CD4-positive, alpha-beta T cell treated with Interferon gamma for 1 hour (primary cell): ENCODE data around the gene SLC7A14.

ENCODE experiments used
- DNase-seq: peaks from one replicate; pipeline ENCODE4 v3.0.0-alpha.2; 2020

Gene SLC7A14

DNA sequence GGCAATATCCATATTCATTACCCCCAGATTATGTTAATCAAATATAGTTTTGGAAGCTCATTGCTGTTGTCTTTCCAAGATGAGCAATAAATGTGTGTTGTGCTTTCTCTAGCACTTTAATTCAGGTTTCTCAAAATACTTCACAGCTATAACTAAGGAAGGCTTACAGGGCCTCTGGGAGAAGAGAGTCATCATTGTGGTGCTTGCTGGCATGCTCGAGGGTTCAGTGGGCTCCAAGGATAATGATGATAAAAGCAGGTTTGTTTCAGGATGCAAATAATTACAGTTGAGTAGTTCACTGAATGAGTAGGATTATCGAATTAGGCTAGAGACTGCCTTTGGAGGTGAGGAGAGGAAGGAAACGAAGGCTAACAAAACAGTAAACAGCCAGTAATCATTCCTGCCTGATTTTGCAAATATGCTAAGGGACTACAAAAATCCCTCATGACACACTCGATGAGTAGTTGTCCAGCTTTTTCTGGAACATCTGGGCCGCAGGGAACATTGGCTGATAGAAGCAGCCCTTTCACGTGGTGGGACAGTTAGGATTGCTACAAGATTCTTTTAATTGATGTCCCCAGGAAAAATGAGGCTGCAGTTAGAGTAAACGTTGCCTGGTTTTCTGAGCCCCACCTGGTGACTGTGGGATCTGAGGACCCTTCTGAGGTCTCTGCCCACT, 54.1 kb downstream of the SLC7A14 start:
- DNase-seq = no peak

DNA sequence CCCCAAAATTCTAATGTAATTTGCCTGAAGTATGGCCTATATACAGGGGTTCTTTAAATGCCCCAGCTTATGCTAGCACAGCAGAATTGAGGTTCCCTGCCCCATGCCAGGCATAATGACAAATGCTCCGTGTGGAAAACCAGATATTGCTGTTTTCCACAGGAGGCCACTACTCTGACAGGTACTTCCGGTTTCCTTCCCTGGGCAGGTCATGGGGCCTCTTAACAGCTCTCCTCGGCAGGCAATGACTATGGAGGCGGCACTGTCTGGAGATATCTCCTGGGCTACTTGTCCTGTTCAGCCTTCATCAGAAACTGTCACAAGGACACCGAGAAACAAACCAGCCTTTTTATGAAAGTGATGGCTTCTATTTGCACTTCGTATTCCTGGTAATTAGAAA, 54.8 kb downstream of the SLC7A14 start:
- DNase-seq = no peak

DNA sequence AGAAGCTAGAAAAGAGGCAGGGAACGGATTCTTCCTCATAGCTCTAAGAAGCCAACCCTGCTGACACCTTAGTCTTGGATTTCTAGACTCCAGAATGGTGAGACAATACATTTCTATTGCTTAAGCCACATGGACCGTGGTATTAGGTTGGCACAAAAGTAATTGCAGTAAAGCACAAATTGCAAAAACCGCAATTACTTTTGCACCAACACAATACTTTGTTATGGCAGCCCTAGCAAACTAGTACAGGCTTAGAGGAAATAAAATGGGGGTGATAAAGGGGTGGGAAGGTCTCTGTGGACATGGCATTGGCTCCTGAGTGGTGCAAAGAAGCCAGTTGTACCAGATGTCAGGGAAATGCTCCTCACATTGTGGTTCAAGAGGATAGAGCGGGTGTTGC, 56.0 kb downstream of the SLC7A14 start:
- DNase-seq = no peak

- DNase-seq = no peak
These were observed 56.5 kb downstream of the SLC7A14 start for GRCh38 chr3:170529346-170529745.

DNA sequence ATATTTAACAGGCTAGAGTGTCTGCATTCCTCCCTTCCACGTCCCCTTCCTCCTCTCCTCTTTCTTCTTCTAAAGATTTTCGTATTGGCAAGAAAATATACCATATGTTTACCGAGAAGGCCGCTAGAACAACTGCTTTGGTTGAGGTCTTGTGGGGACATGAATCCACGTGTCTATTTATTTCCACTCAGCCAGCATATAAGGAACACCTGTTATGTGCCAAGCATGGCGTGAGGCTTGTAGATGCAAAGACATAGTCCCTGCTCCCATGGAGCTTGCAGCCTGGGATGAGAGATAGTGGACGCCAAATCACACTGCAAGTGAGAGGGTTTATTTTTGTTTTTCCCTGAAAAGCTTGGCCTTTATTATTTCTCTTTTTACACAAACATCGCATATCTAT, 57.1 kb downstream of the SLC7A14 start:
- DNase-seq = no peak

DNA sequence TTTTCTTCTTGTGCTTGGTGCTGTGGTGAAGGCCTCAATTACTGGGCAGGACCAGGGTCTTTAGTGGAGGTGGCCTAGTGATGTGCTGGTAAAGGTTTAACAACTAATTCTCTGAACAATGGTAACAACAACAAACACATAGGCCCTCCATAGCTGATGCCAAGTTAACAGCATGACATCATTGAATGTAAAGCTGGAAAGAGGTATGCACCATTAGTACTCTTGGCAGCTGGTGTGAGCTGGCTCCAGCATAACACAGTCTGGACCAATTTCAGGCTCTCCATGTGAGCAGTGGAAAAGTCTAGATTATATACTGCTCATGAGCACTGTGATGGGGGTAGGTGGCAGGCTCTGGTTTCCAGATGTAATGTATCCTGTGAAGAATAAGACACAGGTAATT, 61.8 kb downstream of the SLC7A14 start:
- DNase-seq = no peak

DNA sequence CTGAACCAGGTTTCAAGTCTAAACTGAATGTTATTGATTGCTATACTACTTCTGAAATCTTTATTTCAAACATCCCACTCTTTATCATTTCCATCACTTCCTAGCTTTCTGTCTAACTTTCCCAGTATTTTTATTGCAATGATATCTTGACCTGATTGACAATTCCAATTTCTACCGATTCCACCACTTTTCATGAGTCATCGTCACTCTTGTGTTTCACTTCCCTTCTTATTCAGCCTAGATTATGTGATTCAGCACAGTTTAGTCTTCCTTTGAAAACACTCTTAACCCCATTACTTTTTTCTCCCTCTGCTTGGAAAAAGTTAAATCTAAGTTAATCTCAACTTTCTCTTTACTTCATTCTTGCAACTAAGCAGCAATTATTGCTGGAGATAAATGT, 62.6 kb downstream of the SLC7A14 start:
- no peak for DNase-seq

- DNase-seq = no peak
These were observed 63.7 kb downstream of the SLC7A14 start for GRCh38 chr3:170522201-170522600.

DNA sequence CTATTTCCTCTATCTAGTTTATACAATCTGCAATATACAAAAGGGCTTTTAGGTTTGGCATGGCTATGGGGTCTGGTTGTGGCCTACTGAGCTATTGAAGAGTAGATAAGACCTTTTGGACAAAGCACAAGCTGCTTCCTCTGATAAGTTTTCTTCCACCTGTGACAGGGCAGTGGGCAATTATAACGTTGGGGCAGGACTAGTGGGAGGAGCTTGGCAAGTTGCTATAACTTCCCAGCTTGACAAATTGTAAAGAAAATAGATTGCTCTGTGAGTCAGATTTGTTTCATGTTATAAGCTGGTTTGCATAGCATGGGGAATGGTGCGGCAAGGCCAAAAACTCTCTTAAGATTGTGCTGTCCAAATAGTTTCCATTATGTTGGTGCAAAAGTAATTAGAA, 64.9 kb downstream of the SLC7A14 start:
- DNase-seq = no peak

GRCh38 chr3:170517242-170517945, 68.5 kb downstream of the SLC7A14 start:
- no peak for DNase-seq

DNA sequence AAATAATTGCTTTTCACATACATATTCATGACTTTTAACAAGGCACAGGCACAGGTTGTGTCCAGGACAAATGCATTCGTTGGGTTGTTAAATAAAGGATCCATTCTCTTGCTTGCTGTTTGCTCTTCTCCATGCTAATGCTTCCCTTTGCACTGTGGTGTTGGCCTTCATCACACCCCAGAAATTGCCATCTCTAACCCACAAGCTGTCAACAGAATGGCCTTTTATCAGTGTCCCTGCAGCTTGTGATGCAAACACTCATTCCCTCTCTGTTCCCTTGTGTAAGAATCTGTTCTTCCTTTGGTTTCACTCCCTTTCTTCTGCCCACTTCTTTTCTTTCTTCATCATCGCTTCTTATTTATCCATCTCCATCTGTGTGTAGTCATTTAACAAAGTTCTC, 72.2 kb downstream of the SLC7A14 start:
- DNase-seq = no peak

DNA sequence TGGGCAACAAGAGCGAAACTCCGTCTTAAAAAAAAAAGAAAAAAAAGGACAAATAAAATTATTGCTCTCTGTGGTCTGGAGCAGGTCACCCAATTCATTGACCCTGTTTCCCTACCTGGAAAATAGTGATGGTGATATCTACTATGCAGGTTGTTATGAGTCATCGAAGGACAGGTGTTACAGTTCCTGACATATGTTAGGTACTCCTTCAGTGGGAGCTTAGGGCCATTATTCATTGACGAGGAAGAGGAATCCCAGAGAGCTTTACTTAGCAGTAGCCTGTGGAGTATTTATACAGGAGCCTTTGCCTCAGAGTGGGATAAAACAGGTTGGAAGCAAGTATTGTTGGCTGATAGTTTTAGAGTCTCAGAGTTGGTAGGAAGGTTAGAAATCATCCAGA, 74.5 kb downstream of the SLC7A14 start:
- DNase-seq = no peak

- no peak for DNase-seq
These were observed 77.0 kb downstream of the SLC7A14 start for GRCh38 chr3:170508839-170509238.

DNA sequence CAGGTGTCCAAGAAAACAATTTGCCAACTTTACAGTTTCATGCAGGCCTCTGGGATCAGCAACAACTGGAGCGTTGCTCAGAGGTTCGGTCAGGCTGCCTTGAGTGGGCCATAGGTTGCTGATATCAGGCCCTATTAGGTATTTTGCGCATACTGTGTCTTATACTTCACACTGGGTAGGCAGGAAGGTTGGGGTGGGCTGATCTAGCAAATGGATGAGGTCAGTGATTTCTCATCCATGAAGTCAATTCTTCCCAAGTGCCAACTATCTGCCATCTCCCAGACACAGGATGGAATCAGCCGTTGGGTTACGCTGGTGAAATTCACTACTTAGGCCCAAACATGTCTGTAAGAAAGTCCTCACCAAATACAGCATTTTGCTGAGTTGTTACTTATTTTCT, 77.6 kb downstream of the SLC7A14 start:
- no peak for DNase-seq

- no peak for DNase-seq
These were observed 78.8 kb downstream of the SLC7A14 start for GRCh38 chr3:170507063-170507462.

DNA sequence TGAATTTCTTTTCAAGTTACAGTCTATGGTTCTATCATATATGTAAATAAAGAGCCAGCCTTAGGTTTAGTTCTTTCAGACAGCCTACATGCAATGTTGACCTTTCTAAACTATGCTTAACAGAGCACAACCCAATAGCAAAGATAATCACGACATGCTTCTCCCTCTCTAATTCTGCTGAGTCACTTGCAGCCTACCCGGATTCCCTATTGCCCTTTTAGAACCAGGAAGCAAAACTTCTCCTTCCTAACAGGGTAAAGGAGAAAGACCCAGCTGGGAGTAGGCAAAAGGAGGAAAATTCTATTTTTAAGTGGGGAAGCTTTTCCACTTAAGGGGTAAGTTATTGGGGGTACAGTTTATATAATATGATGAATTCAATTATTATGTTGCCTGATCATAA, 79.3 kb downstream of the SLC7A14 start:
- no peak for DNase-seq

GRCh38 chr3:170502297-170502696, 83.6 kb downstream of the SLC7A14 start:
- no peak for DNase-seq

DNA sequence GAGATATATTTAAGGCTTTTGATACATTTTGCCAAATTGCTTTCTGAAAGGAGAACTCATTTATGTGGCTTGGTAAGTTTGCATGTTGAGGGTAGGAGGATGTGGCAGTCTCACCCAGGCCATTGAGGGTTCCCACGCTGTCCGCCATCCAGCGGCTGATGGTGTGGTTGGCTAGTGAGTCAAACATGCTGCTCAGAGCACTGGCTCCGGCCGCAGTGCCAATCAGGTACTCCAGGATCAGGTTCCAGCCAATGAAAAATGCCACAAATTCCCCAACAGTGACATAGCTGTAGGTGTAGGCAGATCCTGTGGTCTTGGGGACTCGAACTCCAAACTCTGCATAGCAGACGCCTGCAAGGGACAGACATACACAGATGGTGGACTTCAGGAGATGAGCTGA, 84.9 kb downstream of the SLC7A14 start:
- DNase-seq = no peak

DNA sequence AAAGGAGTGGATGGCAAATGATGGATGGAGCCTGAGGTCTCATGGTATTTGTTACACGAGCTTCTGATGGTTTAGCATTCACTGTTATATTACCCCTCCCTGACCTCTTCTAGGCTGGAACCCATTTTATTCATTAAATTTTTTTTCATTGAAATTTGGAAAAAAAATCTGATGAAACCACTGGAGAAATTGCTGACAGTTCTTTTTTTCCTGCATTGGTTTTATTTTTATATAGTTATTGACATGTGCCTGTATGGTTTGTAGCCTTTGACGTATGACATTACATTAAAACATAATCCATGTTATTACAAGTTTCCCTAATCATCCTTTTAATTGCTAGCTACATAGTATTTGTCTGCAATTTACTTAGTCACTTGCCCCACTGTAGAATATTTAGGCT, 85.4 kb downstream of the SLC7A14 start:
- DNase-seq = no peak

DNA sequence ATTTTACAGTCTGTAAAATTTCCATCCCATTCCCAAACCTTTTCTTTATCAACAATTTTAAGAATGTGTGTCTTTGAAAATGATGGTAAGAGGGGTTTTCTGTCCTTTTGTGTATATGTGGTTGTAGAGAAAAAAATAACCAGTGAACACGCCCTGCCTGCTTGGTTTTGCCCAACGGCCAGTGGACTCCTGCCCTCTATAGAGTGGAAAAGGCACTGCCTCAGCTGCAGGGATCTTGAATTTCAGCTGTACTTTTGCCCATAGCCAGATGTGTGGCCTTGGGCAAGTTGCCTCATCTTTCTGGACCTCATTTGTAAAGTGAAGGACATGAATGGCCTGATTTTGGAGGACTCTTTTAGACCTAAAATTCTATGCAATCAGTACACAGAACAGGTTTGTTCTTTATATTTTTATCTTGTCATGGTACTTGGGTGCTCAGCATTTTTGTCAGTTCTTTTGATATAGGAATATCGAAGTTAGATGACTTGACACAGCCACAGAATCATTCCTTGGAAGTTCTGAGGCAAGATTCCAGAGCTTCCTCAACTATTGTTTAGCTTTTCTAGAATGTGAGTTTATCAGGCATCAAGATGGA, 86.2 kb downstream of the SLC7A14 start:
- no peak for DNase-seq

DNA sequence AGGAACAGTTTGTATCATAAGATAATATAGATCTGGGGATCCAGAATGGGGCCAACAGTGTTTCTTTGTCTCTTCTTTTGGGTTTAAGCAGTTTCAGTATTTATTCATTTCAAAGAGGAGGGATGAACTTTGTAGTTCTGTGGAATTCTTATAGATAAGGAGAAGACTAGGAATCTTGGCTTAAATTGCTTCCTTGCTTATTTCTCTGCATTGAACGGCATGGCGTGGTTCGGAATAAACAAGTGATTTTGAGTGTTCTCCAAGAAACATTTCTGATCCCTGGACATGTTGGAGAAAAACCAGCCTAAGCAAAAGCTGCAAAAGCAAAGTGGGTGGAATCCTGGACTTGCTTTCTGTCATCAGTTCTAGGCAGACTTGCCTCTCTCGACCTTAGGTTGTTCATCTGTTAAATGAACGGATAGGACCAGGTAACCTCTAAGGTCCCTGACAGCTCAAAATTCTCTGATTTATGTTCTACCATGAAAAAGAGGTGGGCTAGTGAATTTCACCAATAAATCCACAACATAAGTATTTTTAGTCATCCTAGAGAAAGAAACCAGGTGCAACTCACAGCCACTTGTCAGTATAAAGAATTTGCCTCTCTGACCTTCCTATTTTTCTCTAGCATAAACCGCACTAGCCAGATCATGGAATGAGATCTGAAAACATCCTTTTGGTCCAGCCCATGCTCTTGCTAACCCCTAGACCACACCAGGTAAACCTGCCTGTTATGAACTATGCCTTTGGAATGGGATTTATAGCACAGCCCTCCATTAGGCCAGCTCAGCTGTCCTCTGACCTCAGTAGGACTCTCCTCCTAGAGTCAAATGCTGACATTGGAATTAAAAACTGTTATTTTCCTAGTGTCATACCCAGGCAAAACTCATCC, 88.4 kb downstream of the SLC7A14 start:
- no peak for DNase-seq

- DNase-seq = no peak
These were observed 89.1 kb downstream of the SLC7A14 start for GRCh38 chr3:170496868-170497140.

DNA sequence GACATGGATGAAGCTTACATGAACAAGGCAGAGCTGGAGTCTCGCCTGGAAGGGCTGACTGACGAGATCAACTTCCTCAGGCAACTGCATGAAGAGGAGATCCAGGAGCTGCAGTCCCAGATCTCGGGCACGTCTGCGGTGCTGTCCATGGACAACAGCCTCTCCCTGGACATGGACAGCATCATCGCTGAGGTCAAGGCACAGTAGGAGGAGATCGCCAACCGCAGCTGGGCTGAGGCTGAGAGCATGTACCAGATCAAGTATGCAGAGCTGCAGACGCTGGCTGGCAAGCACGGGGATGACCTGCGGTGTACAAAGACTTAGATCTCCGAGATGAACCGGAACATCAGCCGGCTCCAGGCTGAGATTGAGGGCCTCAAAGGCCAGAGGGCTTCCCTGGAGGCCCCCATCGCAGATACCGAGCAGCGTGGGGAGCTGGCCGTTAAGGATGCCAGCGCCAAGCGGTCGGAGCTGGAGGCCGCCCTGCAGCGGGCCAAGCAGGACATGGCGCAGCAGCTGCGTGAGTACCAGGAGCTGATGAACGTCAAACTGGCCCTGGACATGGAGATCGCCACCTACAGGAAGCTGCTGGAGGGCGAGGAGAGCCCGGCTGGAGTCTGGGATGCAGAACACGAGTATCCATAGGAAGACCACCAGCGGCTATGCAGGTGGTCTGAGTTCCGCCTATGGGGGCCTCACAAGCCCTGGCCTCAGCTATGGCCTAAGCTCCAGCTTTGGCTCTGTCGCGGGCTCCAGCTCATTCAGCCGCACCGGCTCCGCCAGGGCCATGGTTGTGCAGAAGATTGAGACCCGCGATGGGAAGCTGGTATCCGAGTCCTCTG, 89.6 kb downstream of the SLC7A14 start:
- DNase-seq = no peak
